ENCODE data around the gene MOGAT2. TPM values are rescaled to one million over a fixed set of nuclear protein-coding genes. Genes with fewer than 3 reads are reported as not detected.

Gene MOGAT2
- total and polyA plus RNA-seq, 2 of the 13 experiments (the other 11 are each of a cell fraction or from before 2014, with no cell fraction given), result 27.2 to 27.8 TPM

DNA sequence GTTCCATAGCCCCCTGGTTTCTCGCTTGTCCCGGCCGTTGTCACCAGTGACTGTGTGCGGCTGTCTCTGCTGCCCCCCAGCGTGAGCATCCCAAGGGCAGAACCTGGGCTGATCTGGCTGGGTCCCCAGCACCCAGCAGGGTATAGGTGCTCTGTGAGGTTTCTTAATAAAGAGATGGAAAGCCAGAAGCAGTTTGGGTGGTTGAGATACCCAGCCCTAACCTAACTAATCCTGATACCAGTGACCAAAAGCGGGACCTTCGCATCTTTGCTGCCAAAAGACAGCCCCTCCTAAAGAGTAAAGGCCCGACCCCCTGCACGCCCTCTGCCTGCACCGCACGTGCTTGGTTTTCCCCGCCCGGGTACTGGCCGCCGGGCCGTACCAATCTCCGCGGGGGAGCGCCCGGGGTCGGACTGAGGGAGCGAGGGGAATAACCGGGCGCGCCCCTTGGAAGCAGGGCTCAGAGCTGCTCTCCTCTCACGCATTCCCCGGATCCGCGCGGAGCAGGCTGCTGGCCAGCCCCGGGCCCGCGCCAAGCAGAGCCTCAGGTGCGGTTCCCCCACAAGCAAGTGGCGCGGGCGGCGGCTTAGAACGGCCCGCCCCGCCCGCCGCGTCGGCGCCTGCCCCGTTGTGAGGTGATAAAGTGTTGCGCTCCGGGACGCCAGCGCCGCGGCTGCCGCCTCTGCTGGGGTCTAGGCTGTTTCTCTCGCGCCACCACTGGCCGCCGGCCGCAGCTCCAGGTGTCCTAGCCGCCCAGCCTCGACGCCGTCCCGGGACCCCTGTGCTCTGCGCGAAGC lies 50.7 kb downstream of the MOGAT2 start, which contains the start of gene DGAT2 (continued):
- peak; percentile 62; the same call in 1 of the 2 replicates for TF ChIP-seq ZNF670 (CRISPR knock-in tag; IDR thresholded peaks at IDR 0.05; ENCODE audit: borderline replicate concordance)
- TF ChIP-seq GATA4 (IDR thresholded peaks at IDR 0.05; ENCODE audit: borderline replicate concordance, low read depth), result no peak
- TF ChIP-seq, protein P1, sequence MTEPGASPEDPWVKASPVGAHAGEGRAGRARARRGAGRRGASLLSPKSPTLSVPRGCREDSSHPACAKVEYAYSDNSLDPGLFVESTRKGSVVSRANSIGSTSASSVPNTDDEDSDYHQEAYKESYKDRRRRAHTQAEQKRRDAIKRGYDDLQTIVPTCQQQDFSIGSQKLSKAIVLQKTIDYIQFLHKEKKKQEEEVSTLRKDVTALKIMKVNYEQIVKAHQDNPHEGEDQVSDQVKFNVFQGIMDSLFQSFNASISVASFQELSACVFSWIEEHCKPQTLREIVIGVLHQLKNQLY (CRISPR knock-in tag; IDR thresholded peaks at IDR 0.05), result peak; percentile 82
- TF ChIP-seq RBM39 (IDR thresholded peaks at IDR 0.05; ENCODE audit: low read depth, low read length, poor library complexity, severe bottlenecking), result peak; percentile 66
- no peak for TF ChIP-seq PTBP1 (IDR thresholded peaks at IDR 0.05; ENCODE audit: low read depth, low read length, poor library complexity, severe bottlenecking)
- TF ChIP-seq, protein P2, sequence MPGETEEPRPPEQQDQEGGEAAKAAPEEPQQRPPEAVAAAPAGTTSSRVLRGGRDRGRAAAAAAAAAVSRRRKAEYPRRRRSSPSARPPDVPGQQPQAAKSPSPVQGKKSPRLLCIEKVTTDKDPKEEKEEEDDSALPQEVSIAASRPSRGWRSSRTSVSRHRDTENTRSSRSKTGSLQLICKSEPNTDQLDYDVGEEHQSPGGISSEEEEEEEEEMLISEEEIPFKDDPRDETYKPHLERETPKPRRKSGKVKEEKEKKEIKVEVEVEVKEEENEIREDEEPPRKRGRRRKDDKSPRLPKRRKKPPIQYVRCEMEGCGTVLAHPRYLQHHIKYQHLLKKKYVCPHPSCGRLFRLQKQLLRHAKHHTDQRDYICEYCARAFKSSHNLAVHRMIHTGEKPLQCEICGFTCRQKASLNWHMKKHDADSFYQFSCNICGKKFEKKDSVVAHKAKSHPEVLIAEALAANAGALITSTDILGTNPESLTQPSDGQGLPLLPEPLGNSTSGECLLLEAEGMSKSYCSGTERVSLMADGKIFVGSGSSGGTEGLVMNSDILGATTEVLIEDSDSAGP (CRISPR knock-in tag; IDR thresholded peaks at IDR 0.05; ENCODE audit: borderline replicate concordance), result peak; percentile 87
- no peak for TF ChIP-seq HNF4G (IDR thresholded peaks at IDR 0.05; ENCODE audit: borderline replicate concordance, low read depth, low read length)
- no peak for TF ChIP-seq HNF4G (CRISPR knock-in tag; IDR thresholded peaks at IDR 0.05; ENCODE audit: borderline replicate concordance, low read depth)
- no peak for TF ChIP-seq RBM22 (optimal IDR thresholded peaks at IDR 0.05; ENCODE audit: low read length)
- 0 out of 2 replicates have a peak, but pooled peaks have one; percentile 62 for TF ChIP-seq ZSCAN20 (CRISPR knock-in tag; IDR thresholded peaks at IDR 0.05; ENCODE audit: borderline replicate concordance)
- peak; percentile 91 for TF ChIP-seq ZNF777 (CRISPR knock-in tag; IDR thresholded peaks at IDR 0.05)
- TF ChIP-seq BRCA1 (CRISPR knock-in tag; IDR thresholded peaks at IDR 0.05), result no peak
- no peak for TF ChIP-seq FIP1L1 (IDR thresholded peaks at IDR 0.05; ENCODE audit: borderline replicate concordance, insufficient read depth, low read depth, low read length)
- TF ChIP-seq FOSL1 (CRISPR knock-in tag; IDR thresholded peaks at IDR 0.05; ENCODE audit: borderline replicate concordance), result peak; percentile 29; the same call in 1 of the 2 replicates
- TF ChIP-seq, protein P3, sequence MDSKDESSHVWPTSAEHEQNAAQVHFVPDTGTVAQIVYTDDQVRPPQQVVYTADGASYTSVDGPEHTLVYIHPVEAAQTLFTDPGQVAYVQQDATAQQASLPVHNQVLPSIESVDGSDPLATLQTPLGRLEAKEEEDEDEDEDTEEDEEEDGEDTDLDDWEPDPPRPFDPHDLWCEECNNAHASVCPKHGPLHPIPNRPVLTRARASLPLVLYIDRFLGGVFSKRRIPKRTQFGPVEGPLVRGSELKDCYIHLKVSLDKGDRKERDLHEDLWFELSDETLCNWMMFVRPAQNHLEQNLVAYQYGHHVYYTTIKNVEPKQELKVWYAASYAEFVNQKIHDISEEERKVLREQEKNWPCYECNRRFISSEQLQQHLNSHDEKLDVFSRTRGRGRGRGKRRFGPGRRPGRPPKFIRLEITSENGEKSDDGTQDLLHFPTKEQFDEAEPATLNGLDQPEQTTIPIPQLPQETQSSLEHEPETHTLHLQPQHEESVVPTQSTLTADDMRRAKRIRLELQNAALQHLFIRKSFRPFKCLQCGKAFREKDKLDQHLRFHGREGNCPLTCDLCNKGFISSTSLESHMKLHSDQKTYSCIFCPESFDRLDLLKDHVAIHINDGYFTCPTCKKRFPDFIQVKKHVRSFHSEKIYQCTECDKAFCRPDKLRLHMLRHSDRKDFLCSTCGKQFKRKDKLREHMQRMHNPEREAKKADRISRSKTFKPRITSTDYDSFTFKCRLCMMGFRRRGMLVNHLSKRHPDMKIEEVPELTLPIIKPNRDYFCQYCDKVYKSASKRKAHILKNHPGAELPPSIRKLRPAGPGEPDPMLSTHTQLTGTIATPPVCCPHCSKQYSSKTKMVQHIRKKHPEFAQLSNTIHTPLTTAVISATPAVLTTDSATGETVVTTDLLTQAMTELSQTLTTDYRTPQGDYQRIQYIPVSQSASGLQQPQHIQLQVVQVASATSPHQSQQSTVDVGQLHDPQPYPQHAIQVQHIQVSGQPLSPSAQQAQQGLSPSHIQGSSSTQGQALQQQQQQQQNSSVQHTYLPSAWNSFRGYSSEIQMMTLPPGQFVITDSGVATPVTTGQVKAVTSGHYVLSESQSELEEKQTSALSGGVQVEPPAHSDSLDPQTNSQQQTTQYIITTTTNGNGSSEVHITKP (CRISPR knock-in tag; IDR thresholded peaks at IDR 0.05; ENCODE audit: low read depth), result peak; percentile 99
- TF ChIP-seq, protein P4, sequence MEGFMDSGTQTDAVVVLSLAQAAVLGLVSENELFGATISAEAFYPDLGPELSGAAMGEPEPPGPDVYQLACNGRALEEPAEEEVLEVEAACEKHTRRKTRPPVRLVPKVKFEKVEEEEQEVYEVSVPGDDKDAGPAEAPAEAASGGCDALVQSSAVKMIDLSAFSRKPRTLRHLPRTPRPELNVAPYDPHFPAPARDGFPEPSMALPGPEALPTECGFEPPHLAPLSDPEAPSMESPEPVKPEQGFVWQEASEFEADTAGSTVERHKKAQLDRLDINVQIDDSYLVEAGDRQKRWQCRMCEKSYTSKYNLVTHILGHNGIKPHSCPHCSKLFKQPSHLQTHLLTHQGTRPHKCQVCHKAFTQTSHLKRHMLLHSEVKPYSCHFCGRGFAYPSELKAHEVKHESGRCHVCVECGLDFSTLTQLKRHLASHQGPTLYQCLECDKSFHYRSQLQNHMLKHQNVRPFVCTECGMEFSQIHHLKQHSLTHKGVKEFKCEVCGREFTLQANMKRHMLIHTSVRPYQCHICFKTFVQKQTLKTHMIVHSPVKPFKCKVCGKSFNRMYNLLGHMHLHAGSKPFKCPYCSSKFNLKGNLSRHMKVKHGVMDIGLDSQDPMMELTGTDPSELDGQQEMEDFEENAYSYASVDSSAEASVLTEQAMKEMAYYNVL (CRISPR knock-in tag; IDR thresholded peaks at IDR 0.05; ENCODE audit: borderline replicate concordance), result peak; percentile 24; the same call in 1 of the 2 replicates
